Measurements from ENCODE around the gene IFRD1. TPM values are rescaled to one million over a fixed set of nuclear protein-coding genes. Genes with fewer than 3 reads are reported as not detected.

The IFRD1 gene
- total RNA-seq, 1 experiment from 2014 or later, result 67.8 TPM

DNA sequence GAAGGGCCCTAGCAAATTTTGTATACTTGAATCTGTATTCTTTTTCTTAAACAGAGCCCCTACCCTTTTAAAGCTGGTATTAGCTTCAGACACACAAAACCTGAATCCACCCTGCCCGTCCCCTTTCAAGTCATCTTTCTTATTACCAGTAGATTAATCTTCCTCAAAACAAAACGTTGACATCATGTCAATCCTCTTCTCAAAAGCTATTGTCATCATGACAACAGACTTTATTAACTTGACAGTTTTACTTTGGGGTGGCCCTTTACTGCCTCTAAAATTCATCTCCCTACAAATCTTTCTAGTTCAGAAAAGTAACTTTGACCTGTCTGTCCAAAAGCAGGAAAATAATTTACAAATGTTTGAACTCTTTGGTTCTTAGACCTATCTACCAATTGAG lies 21.5 kb upstream of the IFRD1 start:
- Histone ChIP-seq H2BK20ac (ENCODE audit: low read depth, low read length, poor library complexity, severe bottlenecking) (no peak overlapping the region), H3K56ac (ENCODE audit: insufficient read length, low read depth, low read length) (no peak overlapping the region), H3K4me2 (ENCODE audit: insufficient read depth, insufficient read length, low read length) (no peak overlapping the region), H3K23ac (ENCODE audit: insufficient read length, low read depth, low read length) (no peak overlapping the region), H3K18ac (ENCODE audit: insufficient read length, low read depth, low read length) (no peak overlapping the region), H4K5ac (ENCODE audit: insufficient read length, low read depth, low read length) (no peak overlapping the region), H3K9ac (ENCODE audit: extremely low read depth, insufficient read length, low read length) (no peak overlapping the region), H3T11ph (ENCODE audit: low read length) (no peak overlapping the region), H2BK5ac (ENCODE audit: insufficient read length, low read length) (no peak overlapping the region), H4K20me1 (ENCODE audit: control insufficient read depth, insufficient read depth, insufficient read length) (no peaks in the 10 kb centered on the region), H4K91ac (ENCODE audit: insufficient read length, low read depth, low read length) (no peak overlapping the region), H2BK120ac (ENCODE audit: low read depth, low read length, poor library complexity, severe bottlenecking) (no peak overlapping the region), H3K27me3 (ENCODE audit: insufficient read depth, low read length) (no peaks in the 10 kb centered on the region), H3K4ac (ENCODE audit: low read depth, low read length) (no peak overlapping the region), H2BK15ac (ENCODE audit: low read depth, low read length) (no peak overlapping the region), H2BK12ac (ENCODE audit: insufficient read length, low read depth, low read length) (no peak overlapping the region), H3K79me2 (ENCODE audit: insufficient read depth, low read length) (no peaks in the 10 kb centered on the region), H3K23me2 (ENCODE audit: insufficient read length, low read depth, low read length, poor library complexity, severe bottlenecking) (no peaks in the 10 kb centered on the region), H3K79me1 (ENCODE audit: insufficient read depth, low read depth, low read length, poor library complexity, severe bottlenecking) (no peaks in the 10 kb centered on the region), H3K14ac (ENCODE audit: insufficient read depth, low read length) (no peak overlapping the region), H4K8ac (replicated peaks; ENCODE audit: insufficient read length, low read depth, low read length) (no peak overlapping the region), H2AFZ (ENCODE audit: low read length) (no peak overlapping the region), H3K9me3 (ENCODE audit: control insufficient read depth, low read depth, low read length) (no peaks in the 10 kb centered on the region), H3K27ac (ENCODE audit: insufficient read length, low read depth, low read length) (no peak overlapping the region), H2AK5ac (ENCODE audit: insufficient read length, low read length) (no peak overlapping the region), H3K4me1 (ENCODE audit: insufficient read depth, low read length) (peaks cover 3% of the 10 kb centered on the region; the same call in 1 of the 2 replicates)
- no CpG with 5 or more reads among the region's 2 CpGs for WGBS (ENCODE audit: extremely low coverage, insufficient read length, low lambda C conversion rate)
- peaks cover 19 to 28% of the 10 kb centered on the region in 2 experiments for H3K4me1 Mint-ChIP-seq
- no peaks in the 10 kb centered on the region for H3K27me3 Mint-ChIP-seq (ENCODE audit: low read depth)
- TF ChIP-seq, protein P1, sequence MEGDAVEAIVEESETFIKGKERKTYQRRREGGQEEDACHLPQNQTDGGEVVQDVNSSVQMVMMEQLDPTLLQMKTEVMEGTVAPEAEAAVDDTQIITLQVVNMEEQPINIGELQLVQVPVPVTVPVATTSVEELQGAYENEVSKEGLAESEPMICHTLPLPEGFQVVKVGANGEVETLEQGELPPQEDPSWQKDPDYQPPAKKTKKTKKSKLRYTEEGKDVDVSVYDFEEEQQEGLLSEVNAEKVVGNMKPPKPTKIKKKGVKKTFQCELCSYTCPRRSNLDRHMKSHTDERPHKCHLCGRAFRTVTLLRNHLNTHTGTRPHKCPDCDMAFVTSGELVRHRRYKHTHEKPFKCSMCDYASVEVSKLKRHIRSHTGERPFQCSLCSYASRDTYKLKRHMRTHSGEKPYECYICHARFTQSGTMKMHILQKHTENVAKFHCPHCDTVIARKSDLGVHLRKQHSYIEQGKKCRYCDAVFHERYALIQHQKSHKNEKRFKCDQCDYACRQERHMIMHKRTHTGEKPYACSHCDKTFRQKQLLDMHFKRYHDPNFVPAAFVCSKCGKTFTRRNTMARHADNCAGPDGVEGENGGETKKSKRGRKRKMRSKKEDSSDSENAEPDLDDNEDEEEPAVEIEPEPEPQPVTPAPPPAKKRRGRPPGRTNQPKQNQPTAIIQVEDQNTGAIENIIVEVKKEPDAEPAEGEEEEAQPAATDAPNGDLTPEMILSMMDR (conservative IDR thresholded peaks at IDR 0.05), result no peak
- H3K9me3 Mint-ChIP-seq, result peaks cover 0 to 2% of the 10 kb centered on the region in 2 experiments; a peak in 1 of 5 replicates
- no peak overlapping the region for H3K4me3 Mint-ChIP-seq
- no peak overlapping the region for H3K27ac Mint-ChIP-seq
- no peak for DNase-seq
- H3K36me3 Mint-ChIP-seq (ENCODE audit: insufficient read depth in 1 of 3, low read depth in 3 of 3), result peaks cover 0 to 3% (median 0%) of the 10 kb centered on the region in 3 experiments; a peak in 1 of 7 replicates
